H1 (cell line): ENCODE data around the gene NOTCH4. TPM values are rescaled to one million over a fixed set of nuclear protein-coding genes. Genes with fewer than 3 reads are reported as not detected.
A peak's percentile ranks its signal among the peaks of the same experiment; 100 is the strongest.

ENCODE experiments used
- CTCF ChIA-PET: fragments of 300-600 bp; sonication (Branson Sonifier 250); formaldehyde crosslinking; loops from one replicate; lab custom pipeline; 2021; ENCODE audit not compliant: partially characterized antibody; lab: Charles Lee
- POLR2A ChIA-PET: fragments of 300-600 bp; sonication (Branson Sonifier 250); formaldehyde crosslinking; loops from one replicate; lab custom pipeline; 2021; ENCODE audit warnings: inconsistent platforms; ENCODE audit not compliant: partially characterized antibody; lab: Charles Lee
- DNase-seq, 2 experiments: peaks; one replicate each; pipeline versions ENCODE4 v3.0.0 to v3.0.0-alpha.2; 2010 to 2022; ENCODE audit warnings: low spot score in 2 of 2, low read depth in 1 of 2, mixed read lengths in 1 of 2
- FAIRE-seq: peaks from 2 replicates; lab custom pipeline; 2011; peaks lifted over from hg19 to GRCh38; lab: Jason Lieb, UNC
- H2AFZ ChIP-seq: 2 replicates; pipeline ENCODE4 v1.8.1; 2012; ENCODE audit warnings: low read length, inconsistent platforms
- H2AK5ac ChIP-seq: 2 replicates; pipeline ENCODE4 v1.6.1; 2013; ENCODE audit warnings: low read depth, low read length
- H2BK120ac ChIP-seq: replicated peaks from 2 replicates; pipeline ENCODE3; 2013; ENCODE audit warnings: low read depth, low read length, inconsistent platforms
- H2BK12ac ChIP-seq: 2 replicates; pipeline ENCODE4 v1.6.1; 2013; ENCODE audit warnings: low read depth, low read length
- H2BK15ac ChIP-seq: 2 replicates; pipeline ENCODE4 v1.6.1; 2013; ENCODE audit warnings: low read length
- H2BK20ac ChIP-seq: 2 replicates; pipeline ENCODE4 v1.6.1; 2013; ENCODE audit warnings: low read length
- H2BK5ac ChIP-seq: 2 replicates; pipeline ENCODE4 v1.6.1; 2013; ENCODE audit warnings: low read depth, low read length
- H3K14ac ChIP-seq: 2 replicates; pipeline ENCODE4 v1.6.1; 2013; ENCODE audit warnings: inconsistent platforms; ENCODE audit not compliant: insufficient read length
- H3K18ac ChIP-seq: 2 replicates; pipeline ENCODE4 v1.6.1; 2013; ENCODE audit warnings: low read length; ENCODE audit errors: extremely low read depth
- H3K23ac ChIP-seq: 2 replicates; pipeline ENCODE4 v1.6.1; 2013; ENCODE audit warnings: inconsistent platforms; ENCODE audit not compliant: insufficient read length
- H3K23me2 ChIP-seq: 2 replicates; pipeline ENCODE4 v1.6.1; 2013; ENCODE audit warnings: low read depth, low read length
- H3K27ac ChIP-seq: 2 replicates; pipeline ENCODE4 v1.6.1; 2011; ENCODE audit warnings: low read depth, low read length, inconsistent platforms
- H3K27me3 ChIP-seq, 4 experiments: replicated peaks in 1 of 4; 1 replicate in 1 of 4; 2 replicates in 3 of 4; pipeline versions ENCODE4 v1.6.1 to v1.8.1; 2011 to 2013; ENCODE audit warnings: low read length in 3 of 4, mild to moderate bottlenecking in 3 of 4, inconsistent platforms in 2 of 4, mixed read lengths in 2 of 4, moderate library complexity in 1 of 4; ENCODE audit not compliant: control insufficient read depth in 3 of 4, insufficient read depth in 3 of 4; ENCODE audit errors: extremely low read depth in 1 of 4
- H3K36me3 ChIP-seq, 4 experiments: 2 replicates each; pipeline versions ENCODE4 v1.6.1 to v1.8.1; 2011 to 2013; ENCODE audit warnings: mild to moderate bottlenecking in 4 of 4, low read length in 3 of 4, moderate library complexity in 2 of 4, control low read depth in 1 of 4, inconsistent platforms in 1 of 4; ENCODE audit not compliant: insufficient read depth in 4 of 4, control insufficient read depth in 2 of 4
- H3K4ac ChIP-seq: replicated peaks from 2 replicates; pipeline ENCODE3; 2013; ENCODE audit warnings: low read length, low read depth, mixed read lengths, inconsistent platforms; ENCODE audit not compliant: insufficient read length
- H3K4me1 ChIP-seq, 4 experiments: replicated peaks in 1 of 4; 1 replicate in 1 of 4; 2 replicates in 3 of 4; pipeline versions ENCODE4 v1.6.1 to v1.8.1; 2011 to 2013; ENCODE audit warnings: low read length in 3 of 4, inconsistent platforms in 2 of 4, mixed read lengths in 1 of 4; ENCODE audit not compliant: insufficient read depth in 4 of 4, control insufficient read depth in 3 of 4
- H3K4me2 ChIP-seq, 2 experiments: 2 replicates each; pipeline versions ENCODE4 v1.6.1 to v1.8.1; 2011 to 2013; ENCODE audit warnings: low read depth in 2 of 2, low read length in 2 of 2, control low read depth in 1 of 2, inconsistent platforms in 1 of 2, mild to moderate bottlenecking in 1 of 2; ENCODE audit not compliant: insufficient read depth in 1 of 2
- H3K4me3 ChIP-seq, 4 experiments: fragments of 200-600, 300-600 bp in 1 of 4; sonication (generic), shearing (Covaris generic), sonication (Bioruptor Twin) in 1 of 4; 2 replicates each; pipeline versions ENCODE4 v1.5.1 to v1.8.1; 2011 to 2016; ENCODE audit warnings: low read length in 4 of 4, low read depth in 3 of 4, control low read depth in 2 of 4, inconsistent platforms in 2 of 4, mild to moderate bottlenecking in 2 of 4, mixed read lengths in 1 of 4, moderate library complexity in 1 of 4; ENCODE audit not compliant: insufficient read depth in 2 of 4; ENCODE audit errors: extremely low read depth in 1 of 4
- H3K56ac ChIP-seq: replicated peaks from 2 replicates; pipeline ENCODE3; 2013; ENCODE audit warnings: low read depth, mild to moderate bottlenecking, mixed read lengths, low read length, inconsistent platforms; ENCODE audit not compliant: insufficient read length
- H3K79me1 ChIP-seq: 2 replicates; pipeline ENCODE4 v1.6.1; 2013; ENCODE audit warnings: low read depth, low read length, control low read depth
- H3K79me2 ChIP-seq, 2 experiments: 2 replicates each; pipeline versions ENCODE4 v1.6.1 to v1.8.1; 2012 to 2013; ENCODE audit warnings: low read length in 2 of 2, mild to moderate bottlenecking in 2 of 2, inconsistent platforms in 1 of 2; ENCODE audit not compliant: insufficient read depth in 2 of 2, control insufficient read depth in 1 of 2
- H3K9ac ChIP-seq, 4 experiments: replicated peaks in 1 of 4; 1 replicate in 1 of 4; 2 replicates in 3 of 4; pipeline versions ENCODE4 v1.6.1 to v1.8.1; 2011 to 2013; ENCODE audit warnings: low read depth in 3 of 4, low read length in 3 of 4, control low read depth in 2 of 4, mild to moderate bottlenecking in 2 of 4, moderate library complexity in 2 of 4, inconsistent platforms in 1 of 4; ENCODE audit errors: extremely low read depth in 1 of 4
- H3K9me3 ChIP-seq, 2 experiments: 2 replicates each; pipeline versions ENCODE4 v1.6.1 to v1.8.1; 2012 to 2013; ENCODE audit warnings: mild to moderate bottlenecking in 2 of 2, moderate library complexity in 2 of 2, control low read depth in 1 of 2, inconsistent platforms in 1 of 2, low read depth in 1 of 2, low read length in 1 of 2, mixed read lengths in 1 of 2; ENCODE audit not compliant: insufficient read depth in 2 of 2
- H4K20me1 ChIP-seq, 2 experiments: replicated peaks in 1 of 2; 2 replicates each; pipeline versions ENCODE3 to v1.8.1; 2011 to 2013; ENCODE audit warnings: inconsistent platforms in 2 of 2, low read length in 2 of 2, mild to moderate bottlenecking in 1 of 2; ENCODE audit not compliant: insufficient read depth in 2 of 2, control insufficient read depth in 1 of 2
- H4K5ac ChIP-seq: 2 replicates; pipeline ENCODE4 v1.6.1; 2013; ENCODE audit warnings: low read length, low read depth, mixed read lengths, inconsistent platforms; ENCODE audit not compliant: insufficient read length
- H4K8ac ChIP-seq: 2 replicates; pipeline ENCODE4 v1.8.0; 2013; ENCODE audit warnings: mild to moderate bottlenecking, moderate library complexity, low read length, inconsistent platforms; ENCODE audit not compliant: insufficient read depth; ENCODE audit errors: extremely low read depth
- H4K91ac ChIP-seq: replicated peaks from 2 replicates; pipeline ENCODE3; 2013; ENCODE audit warnings: low read length, mixed read lengths, inconsistent platforms; ENCODE audit not compliant: insufficient read length
- ATF2 ChIP-seq: IDR thresholded peaks from 2 replicates; pipeline ENCODE4 v1.6.1; 2012; ENCODE audit warnings: low read length, inconsistent platforms
- ATF3 ChIP-seq: IDR thresholded peaks from 2 replicates; pipeline ENCODE4 v1.6.1; 2011; ENCODE audit warnings: low read depth, mild to moderate bottlenecking, low read length; ENCODE audit not compliant: insufficient read depth
- BACH1 ChIP-seq: IDR thresholded peaks from 2 replicates; pipeline ENCODE4 v1.6.1; 2012; ENCODE audit warnings: low read length, improper control_type of control experiment
- GTF2F1 ChIP-seq: IDR thresholded peaks from 2 replicates; pipeline ENCODE4 v1.6.1; 2012; ENCODE audit warnings: low read depth, low read length, improper control_type of control experiment, borderline replicate concordance
- HDAC2 ChIP-seq, 2 experiments: fragments of 300-600 bp in 1 of 2; sonication (generic) in 1 of 2; IDR thresholded peaks; 2 replicates each; pipeline ENCODE4 v1.6.1; 2011 to 2012; ENCODE audit warnings: low read depth in 2 of 2, low read length in 2 of 2, mild to moderate bottlenecking in 2 of 2, moderate library complexity in 2 of 2, borderline replicate concordance in 1 of 2, inconsistent platforms in 1 of 2
- JUN ChIP-seq: IDR thresholded peaks from 2 replicates; pipeline ENCODE4 v1.6.1; 2011; ENCODE audit warnings: low read depth, mild to moderate bottlenecking, improper control_type of control experiment, low read length
- SUZ12 ChIP-seq: fragments of 200-600 bp; sonication (generic); IDR thresholded peaks from 2 replicates; pipeline ENCODE4 v1.6.1; 2012; ENCODE audit warnings: mild to moderate bottlenecking, inconsistent platforms, low read length, moderate library complexity, mixed read lengths
- WGBS, 2 experiments: shearing (Covaris generic) in 1 of 2; methylation state at CpG; one replicate each; pipeline versions ENCODE4 v1.1.6 to v1.1.7; 2013 to 2015; ENCODE audit warnings: low lambda C conversion rate in 2 of 2, mixed read lengths in 2 of 2, inconsistent platforms in 1 of 2, low coverage in 1 of 2, missing lambda C conversion rate in 1 of 2; ENCODE audit not compliant: insufficient replicate concordance in 2 of 2, insufficient coverage in 1 of 2, insufficient read length in 1 of 2; ENCODE audit errors: extremely low coverage in 1 of 2, missing lambda C conversion rate in 1 of 2; 5-methylcytosine and 5-hydroxymethylcytosine counted together
- polyA plus RNA-seq, 7 experiments: library from polyadenylated mRNA; depleted of rRNA in 3 of 7; stranded (reverse) in 5 of 7; unstranded in 2 of 7; fragments of >200 nt in 5 of 7; fragments of 200-250 nt in 2 of 7; gene quantifications; 1 replicate in 5 of 7; 2 replicates in 1 of 7; 4 replicates in 1 of 7; pipeline versions ENCODE4 v1.2.1 to v1.2.3, GENCODE V29; 2011 to 2013; ENCODE audit warnings: missing spikeins in 2 of 7, mixed read lengths in 2 of 7
- total RNA-seq: library from RNA; stranded (reverse); fragmentation: NEBNext Ultra II Directional; extraction: Animal tissue kit (Norgen Biotek cat#: 25700); gene quantifications from 2 replicates; pipeline ENCODE4 v1.2.1, GENCODE V29; 2021

Gene NOTCH4
- total and polyA plus RNA-seq, 2 of the 8 experiments (the other 6 are each of a cell fraction or from before 2014, with no cell fraction given), result 1.9 to 2.8 TPM

GRCh38 chr6:32190911-32191677 lies 32.8 kb downstream of the NOTCH4 start:
- FAIRE-seq, result no peak
- POLR2A ChIA-PET, result interaction anchor here (1.0 to 13.3 kb wide), 7 partner anchors 12 to 91 kb away, joined by 3 to 194 read pairs (median 5); partner anchors contain the start of genes AGPAT1, EGFL8, PRRT1 and RNF5
- no peak overlapping the region; a peak in 2 of 7 replicates for H3K9ac ChIP-seq
- peak overlapping the region; percentile 76 for H4K91ac ChIP-seq
- WGBS, 2 experiments, result 88% methylated on average over 8 of the region's 8 CpGs; no CpG with 5 or more reads in 1 of the 2 experiments
- H3K36me3 ChIP-seq, result peaks cover 2 to 18% (median 14%) of the 10 kb centered on the region in 4 experiments; a peak in 7 of 8 replicates
- H2AFZ ChIP-seq, result no peak overlapping the region
- CTCF ChIA-PET, result interaction anchor here (1.1 to 2.5 kb wide), 4 partner anchors 12 to 73 kb away, joined by 3 to 12 read pairs (median 8); partner anchors contain the start of gene RNF5
- H2BK20ac ChIP-seq, result 0 out of 2 replicates have a peak overlapping the region, but pooled peaks have one; percentile 48
- H2BK120ac ChIP-seq, result peak overlapping the region; percentile 50
- H3K27ac ChIP-seq, result no peak overlapping the region
- no peak for DNase-seq
- no peak overlapping the region for H3K56ac ChIP-seq
- H2BK15ac ChIP-seq, result peak overlapping the region; percentile 67; the same call in 1 of the 2 replicates
- peaks cover 0 to 3% of the 10 kb centered on the region in 2 experiments for H4K20me1 ChIP-seq
- no peak overlapping the region for H3K14ac ChIP-seq
- peak overlapping the region; percentile 75 for H3K18ac ChIP-seq
- H2AK5ac ChIP-seq, result peak overlapping the region; percentile 28; the same call in 1 of the 2 replicates
- H3K4me3 ChIP-seq, result peak overlapping the region in 3 of 4 experiments; percentile 30 to 87 (median 59); a peak in 2 of 8 replicates
- no peaks in the 10 kb centered on the region for H3K27me3 ChIP-seq
- H2BK5ac ChIP-seq, result peak overlapping the region; percentile 55; the same call in 1 of the 2 replicates
- H3K79me2 ChIP-seq, result peaks cover 0 to 13% of the 10 kb centered on the region in 2 experiments; a peak in 2 of 4 replicates
- peaks cover 2% of the 10 kb centered on the region; the same call in 1 of the 2 replicates for H3K79me1 ChIP-seq
- peaks cover 10% of the 10 kb centered on the region for H3K23me2 ChIP-seq
- no peak overlapping the region for H3K23ac ChIP-seq
- H3K4me2 ChIP-seq, result peak overlapping the region; percentile 79 to 90
- peak overlapping the region; percentile 92; the same call in 1 of the 2 replicates for H2BK12ac ChIP-seq
- peak overlapping the region; percentile 0 for H4K5ac ChIP-seq
- H3K9me3 ChIP-seq, result no peaks in the 10 kb centered on the region
- peaks cover 8 to 36% (median 18%) of the 10 kb centered on the region in 4 experiments for H3K4me1 ChIP-seq
- H4K8ac ChIP-seq, result no peak overlapping the region
- peak overlapping the region; percentile 75 for H3K4ac ChIP-seq
- TF ChIP-seq ATF3 (no peak), ATF2 (no peak), HDAC2 (IDR thresholded peaks at IDR 0.05; ENCODE audit: borderline replicate concordance in 1 of 2, low read depth in 2 of 2, low read length in 2 of 2) (no peak), GTF2F1 (no peak), JUN (no peak), SUZ12 (no peak), BACH1 (no peak)
